Erythroblast (primary cell): ENCODE data around the gene OSCP1.

Experiments used
- GATA1 ChIP-seq: IDR thresholded peaks from 2 replicates; pipeline ENCODE4 v1.6.1; 2011; ENCODE audit warnings: low read depth, mild to moderate bottlenecking, control low read depth, low read length, moderate library complexity
- POLR2A ChIP-seq: IDR thresholded peaks from 2 replicates; pipeline ENCODE4 v1.6.1; 2011; ENCODE audit warnings: mild to moderate bottlenecking, low read length

- TF ChIP-seq POLR2A = no peak
- TF ChIP-seq GATA1 = no peak
Measured at GRCh38 chr1:36406440-36406839, 43.8 kb downstream of the OSCP1 start.
